Omental fat pad (tissue), 4 donors: ENCODE results near the gene MUC4. TPM values are rescaled to one million over a fixed set of nuclear protein-coding genes. Genes with fewer than 3 reads are reported as not detected.
A peak's percentile ranks its signal among the peaks of the same experiment; 100 is the strongest.
"Not testable (repeated sequence)": the region's sequence is repeated elsewhere in the genome, so short reads cannot be mapped to it uniquely, and the experiment has no call there.

Experiments used
- ATAC-seq: fragments of 150-250 bp; one replicate; pipeline ENCODE4 v1.9.1; 2016; ENCODE audit warnings: mild to moderate bottlenecking, moderate library complexity; ENCODE audit not compliant: low FRiP score
- DNase-seq: peaks from one replicate; pipeline ENCODE4 v3.0.0-alpha.2; 2019; ENCODE audit warnings: low spot score
- CTCF ChIP-seq, 3 donors: fragments of 450-650 bp; IDR thresholded peaks; one replicate each; pipeline ENCODE4 v1.5.1; 2016 to 2017; ENCODE audit warnings: antibody characterized with exemption in 3 of 3, mild to moderate bottlenecking in 3 of 3, moderate library complexity in 2 of 3
- total RNA-seq, 4 donors: library from RNA; depleted of rRNA; stranded (reverse); fragments of >200 nt; gene quantifications; one replicate each; pipeline ENCODE4 v1.1.0, GENCODE V29; 2016

Gene MUC4
- total RNA-seq, 4 donors from 2014 or later: 0.09 TPM; not detected in 3

GRCh38 chr3:195823280-195823679 lies 11.6 kb upstream of the MUC4 start:
- ATAC-seq (peak; percentile 60), DNase-seq (no peak)
- no peak for TF ChIP-seq CTCF (IDR thresholded peaks at IDR 0.05)

- TF ChIP-seq CTCF (IDR thresholded peaks at IDR 0.05): no peak
- DNase-seq (no peak), ATAC-seq (no peak)
Observed at GRCh38 chr3:195822131-195822696, 10.5 kb upstream of the MUC4 start.

- ATAC-seq (no peak), DNase-seq (no peak)
- no peak for TF ChIP-seq CTCF (IDR thresholded peaks at IDR 0.05)
Observed at GRCh38 chr3:195821403-195822130, 9.8 kb upstream of the MUC4 start.

GRCh38 chr3:195820901-195821300 lies 9.2 kb upstream of the MUC4 start:
- DNase-seq (no peak), ATAC-seq (no peak)
- TF ChIP-seq CTCF (IDR thresholded peaks at IDR 0.05): no peak

- ATAC-seq: no peak
- TF ChIP-seq CTCF (IDR thresholded peaks at IDR 0.05): no peak
- DNase-seq: no peak
Observed at GRCh38 chr3:195820186-195820585, 8.5 kb upstream of the MUC4 start.

- DNase-seq (no peak), ATAC-seq (no peak)
- TF ChIP-seq CTCF (IDR thresholded peaks at IDR 0.05): no peak
Observed at GRCh38 chr3:195818301-195818700, 6.6 kb upstream of the MUC4 start.

GRCh38 chr3:195817578-195818135 lies 5.9 kb upstream of the MUC4 start:
- ATAC-seq (no peak), DNase-seq (no peak)
- no peak for TF ChIP-seq CTCF (IDR thresholded peaks at IDR 0.05)

GRCh38 chr3:195816276-195816913 lies 4.7 kb upstream of the MUC4 start:
- not testable (repeated sequence) for ATAC-seq, DNase-seq
